Mononuclear cell (primary cell): Measurements from ENCODE around the gene THEM4. TPM values are rescaled to one million over a fixed set of nuclear protein-coding genes. Genes with fewer than 3 reads are reported as not detected.

ENCODE experiments used
- H3K27me3 ChIP-seq: 2 replicates; pipeline ENCODE4 v1.6.0; 2011; ENCODE audit warnings: low read length, control low read depth; ENCODE audit not compliant: insufficient read depth
- H3K4me1 ChIP-seq: 2 replicates; pipeline ENCODE4 v1.5.1; 2011; ENCODE audit warnings: mild to moderate bottlenecking, low read length, control low read depth; ENCODE audit not compliant: insufficient read depth
- H3K4me3 ChIP-seq: 2 replicates; pipeline ENCODE4 v1.5.1; 2011; ENCODE audit warnings: mild to moderate bottlenecking, low read length, moderate library complexity
- H3K9me3 ChIP-seq: 2 replicates; pipeline ENCODE4 v1.5.1; 2011; ENCODE audit warnings: low read depth, mild to moderate bottlenecking, control low read depth, low read length
- total RNA-seq: library from RNA; depleted of rRNA; stranded (reverse); fragments of >200 nt; gene quantifications from one replicate; pipeline ENCODE4 v1.2.3, GENCODE V29; 2012

The THEM4 gene
- total RNA-seq, 1 donor, result 16.0 TPM

GRCh38 chr1:151940541-151940940 lies 31.2 kb upstream of the THEM4 start:
- Histone ChIP-seq H3K9me3 (no peaks in the 10 kb centered on the region), H3K4me3 (no peak overlapping the region), H3K27me3 (no peaks in the 10 kb centered on the region), H3K4me1 (peaks cover 40% of the 10 kb centered on the region)

GRCh38 chr1:151939779-151940178 lies 30.5 kb upstream of the THEM4 start:
- H3K9me3 ChIP-seq, result no peaks in the 10 kb centered on the region
- H3K27me3 ChIP-seq, result no peaks in the 10 kb centered on the region
- H3K4me3 ChIP-seq, result no peak overlapping the region

GRCh38 chr1:151939141-151939540 lies 29.8 kb upstream of the THEM4 start:
- H3K9me3 ChIP-seq, result no peaks in the 10 kb centered on the region
- no peak overlapping the region for H3K4me3 ChIP-seq
- H3K4me1 ChIP-seq, result peaks cover 26% of the 10 kb centered on the region
- no peaks in the 10 kb centered on the region for H3K27me3 ChIP-seq

More at GRCh38 chr1:151939779-151940178, 30.5 kb upstream of the THEM4 start:
- peaks cover 32% of the 10 kb centered on the region for H3K4me1 ChIP-seq

- Histone ChIP-seq H3K27me3 (no peaks in the 10 kb centered on the region), H3K9me3 (no peaks in the 10 kb centered on the region), H3K4me3 (no peak overlapping the region), H3K4me1 (peaks cover 17% of the 10 kb centered on the region)
Measured at GRCh38 chr1:151936653-151937052, 27.3 kb upstream of the THEM4 start.

- no peaks in the 10 kb centered on the region for H3K9me3 ChIP-seq
- H3K4me1 ChIP-seq, result peaks cover 11% of the 10 kb centered on the region
- no peaks in the 10 kb centered on the region for H3K27me3 ChIP-seq
- no peak overlapping the region for H3K4me3 ChIP-seq
Measured at GRCh38 chr1:151935894-151936602, 26.7 kb upstream of the THEM4 start.

- Histone ChIP-seq H3K9me3 (no peaks in the 10 kb centered on the region), H3K27me3 (no peaks in the 10 kb centered on the region), H3K4me1 (peaks cover 7% of the 10 kb centered on the region), H3K4me3 (no peak overlapping the region)
Measured at GRCh38 chr1:151935154-151935553, 25.8 kb upstream of the THEM4 start.

GRCh38 chr1:151934048-151934493 lies 24.8 kb upstream of the THEM4 start:
- Histone ChIP-seq H3K4me3 (no peak overlapping the region), H3K27me3 (no peaks in the 10 kb centered on the region), H3K9me3 (no peaks in the 10 kb centered on the region), H3K4me1 (peaks cover under 1% of the 10 kb centered on the region)

GRCh38 chr1:151924691-151925587 lies 15.6 kb upstream of the THEM4 start:
- no peaks in the 10 kb centered on the region for H3K27me3 ChIP-seq
- no peak overlapping the region for H3K4me3 ChIP-seq
- H3K9me3 ChIP-seq, result no peaks in the 10 kb centered on the region
- H3K4me1 ChIP-seq, result peaks cover 25% of the 10 kb centered on the region

- no peaks in the 10 kb centered on the region for H3K27me3 ChIP-seq
- peaks cover 25% of the 10 kb centered on the region for H3K4me1 ChIP-seq
- no peaks in the 10 kb centered on the region for H3K9me3 ChIP-seq
- H3K4me3 ChIP-seq, result no peak overlapping the region
Measured at GRCh38 chr1:151923422-151923821, 14.1 kb upstream of the THEM4 start.

- H3K4me1 ChIP-seq, result peaks cover 35% of the 10 kb centered on the region
- no peak overlapping the region for H3K4me3 ChIP-seq
- H3K9me3 ChIP-seq, result no peaks in the 10 kb centered on the region
- H3K27me3 ChIP-seq, result no peaks in the 10 kb centered on the region
Measured at GRCh38 chr1:151920149-151920548, 10.8 kb upstream of the THEM4 start.

GRCh38 chr1:151918819-151919610 lies 9.7 kb upstream of the THEM4 start:
- no peak overlapping the region for H3K4me3 ChIP-seq
- H3K27me3 ChIP-seq, result no peaks in the 10 kb centered on the region
- peaks cover 35% of the 10 kb centered on the region for H3K4me1 ChIP-seq
- H3K9me3 ChIP-seq, result no peaks in the 10 kb centered on the region

GRCh38 chr1:151918156-151918555 lies 8.8 kb upstream of the THEM4 start:
- no peaks in the 10 kb centered on the region for H3K9me3 ChIP-seq
- no peaks in the 10 kb centered on the region for H3K27me3 ChIP-seq
- no peak overlapping the region for H3K4me3 ChIP-seq
- peaks cover 35% of the 10 kb centered on the region for H3K4me1 ChIP-seq

- no peaks in the 10 kb centered on the region for H3K27me3 ChIP-seq
- no peak overlapping the region for H3K4me3 ChIP-seq
Measured at GRCh38 chr1:151916726-151917370, 7.5 kb upstream of the THEM4 start.

GRCh38 chr1:151915061-151915686 lies 5.9 kb upstream of the THEM4 start:
- Histone ChIP-seq H3K4me1 (peaks cover 12% of the 10 kb centered on the region), H3K27me3 (no peaks in the 10 kb centered on the region), H3K9me3 (no peaks in the 10 kb centered on the region), H3K4me3 (no peak overlapping the region)

More at GRCh38 chr1:151916726-151917370, 7.5 kb upstream of the THEM4 start:
- Histone ChIP-seq H3K4me1 (peaks cover 28% of the 10 kb centered on the region), H3K9me3 (no peaks in the 10 kb centered on the region)
